ENCODE results near the gene CST7. TPM values are rescaled to one million over a fixed set of nuclear protein-coding genes. Genes with fewer than 3 reads are reported as not detected.

Gene CST7
- total RNA-seq, 1 experiment from 2014 or later = not detected

DNA sequence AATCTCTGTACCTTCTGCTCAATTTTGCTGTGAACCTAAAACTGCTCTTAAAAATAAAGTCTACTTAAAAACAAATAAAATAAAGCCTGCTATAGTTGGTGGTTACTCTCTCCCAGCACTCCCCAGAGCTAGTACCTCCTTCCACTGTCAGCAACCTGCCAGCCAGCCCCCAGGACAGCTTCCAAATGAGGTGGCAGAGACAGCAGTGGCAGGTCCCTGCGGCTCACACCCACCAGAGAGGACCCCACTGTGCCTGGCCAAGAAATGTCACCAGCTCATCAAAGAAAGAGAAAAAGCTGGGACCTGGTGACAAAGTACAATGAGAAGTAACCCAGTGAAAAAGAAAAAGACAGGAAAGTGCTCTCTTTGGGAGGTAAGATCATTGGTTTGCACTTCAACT, 28.3 kb downstream of the CST7 start:
- no peaks in the 10 kb centered on the region for H3K4me1 Mint-ChIP-seq
- no peak for DNase-seq (ENCODE audit: low spot score)
- ChIA-PET CTCF (no interaction called here), POLR2A (no interaction called here)
- ATAC-seq = no peak
- TF ChIP-seq PRRX2 (CRISPR knock-in tag; IDR thresholded peaks at IDR 0.05) = no peak
- no peak overlapping the region for H3K4me3 Mint-ChIP-seq
- no peaks in the 10 kb centered on the region for H3K27me3 Mint-ChIP-seq (ENCODE audit: low read depth)
- peaks cover 46% of the 10 kb centered on the region for H3K9me3 Mint-ChIP-seq
- H3K27ac Mint-ChIP-seq = no peak overlapping the region
- H3K36me3 Mint-ChIP-seq = peaks cover 76% of the 10 kb centered on the region

DNA sequence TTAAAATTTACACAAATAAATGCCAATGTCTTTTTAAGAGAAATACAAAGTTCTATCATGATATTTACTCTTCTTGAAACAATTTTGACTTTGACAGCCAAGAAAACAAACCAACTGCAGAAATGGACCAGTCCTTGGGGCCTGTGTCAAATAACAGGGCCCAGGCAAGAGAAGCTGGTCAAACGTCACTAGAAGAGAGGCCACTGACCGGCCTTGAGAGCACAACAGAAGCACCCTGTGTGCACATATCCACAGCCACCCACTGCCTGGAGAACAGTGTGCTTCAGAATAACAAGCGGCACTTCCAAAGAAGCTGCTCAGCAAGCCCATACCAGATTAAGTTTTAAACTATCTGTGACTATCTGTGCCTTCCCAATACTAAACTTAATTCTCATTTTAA, 28.7 kb downstream of the CST7 start:
- TF ChIP-seq SMAD4 (CRISPR knock-in tag; IDR thresholded peaks at IDR 0.05) (no peak), RORB (CRISPR knock-in tag; IDR thresholded peaks at IDR 0.05) (no peak), FOXP4 (CRISPR knock-in tag; IDR thresholded peaks at IDR 0.05) (no peak), NFYB (CRISPR knock-in tag; conservative IDR thresholded peaks at IDR 0.05; ENCODE audit: low read depth) (no peak), AR (CRISPR knock-in tag; IDR thresholded peaks at IDR 0.05) (no peak), ZNF317 (CRISPR knock-in tag; IDR thresholded peaks at IDR 0.05; ENCODE audit: borderline replicate concordance, low read depth) (no peak), NR2C2 (CRISPR knock-in tag; IDR thresholded peaks at IDR 0.05) (no peak)

GRCh38 chr20:24978513-24978912, 29.4 kb downstream of the CST7 start:
- H3K27me3 Mint-ChIP-seq (ENCODE audit: low read depth) = no peaks in the 10 kb centered on the region
- TF ChIP-seq ZNF423 (CRISPR knock-in tag; IDR thresholded peaks at IDR 0.05) = no peak
- no peak for TF ChIP-seq FOXP4 (CRISPR knock-in tag; IDR thresholded peaks at IDR 0.05)
- no peak for TF ChIP-seq NFE2L1 (CRISPR knock-in tag; IDR thresholded peaks at IDR 0.05)
- TF ChIP-seq HMGXB4 (CRISPR knock-in tag; IDR thresholded peaks at IDR 0.05) = no peak
- TF ChIP-seq ZNF671 (CRISPR knock-in tag; IDR thresholded peaks at IDR 0.05) = no peak
- no peak for TF ChIP-seq E2F1 (CRISPR knock-in tag; IDR thresholded peaks at IDR 0.05)
- TF ChIP-seq ELF4 (CRISPR knock-in tag; IDR thresholded peaks at IDR 0.05; ENCODE audit: low read depth) = no peak
- TF ChIP-seq MXD4 (CRISPR knock-in tag; IDR thresholded peaks at IDR 0.05; ENCODE audit: borderline replicate concordance) = no peak
- TF ChIP-seq ZNF532 (CRISPR knock-in tag; IDR thresholded peaks at IDR 0.05; ENCODE audit: borderline replicate concordance) = no peak
- no peak for TF ChIP-seq FOXP1 (CRISPR knock-in tag; IDR thresholded peaks at IDR 0.05; ENCODE audit: borderline replicate concordance)

More for the DNA sequence above, 28.7 kb downstream of the CST7 start:
- POLR2A ChIA-PET = no interaction called here
- Mint-ChIP-seq H3K9me3 (peaks cover 46% of the 10 kb centered on the region), H3K36me3 (peaks cover 78% of the 10 kb centered on the region), H3K4me1 (no peaks in the 10 kb centered on the region), H3K27ac (no peak overlapping the region), H3K27me3 (ENCODE audit: low read depth) (no peaks in the 10 kb centered on the region), H3K4me3 (no peak overlapping the region)
- CTCF ChIA-PET = interaction anchor here (0.6 kb wide), 1 partner anchor 1743 kb away, joined by 3 read pairs; no protein-coding TSS in a partner anchor
- ATAC-seq (no peak), DNase-seq (ENCODE audit: low spot score) (no peak)

More at GRCh38 chr20:24978513-24978912, 29.4 kb downstream of the CST7 start:
- DNase-seq (ENCODE audit: low spot score) (no peak), ATAC-seq (no peak)
- Mint-ChIP-seq H3K4me1 (no peaks in the 10 kb centered on the region), H3K27ac (no peak overlapping the region), H3K4me3 (no peak overlapping the region), H3K9me3 (peaks cover 46% of the 10 kb centered on the region), H3K36me3 (peaks cover 78% of the 10 kb centered on the region)
- ChIA-PET CTCF (interaction anchor here (0.6 kb wide), 1 partner anchor 1744 kb away, joined by 3 read pairs; no protein-coding TSS in a partner anchor), POLR2A (no interaction called here)
